Vagina (tissue), 2 donors: Measurements from ENCODE around the gene CPPED1. TPM values are rescaled to one million over a fixed set of nuclear protein-coding genes. Genes with fewer than 3 reads are reported as not detected.

Experiments used
- DNase-seq, 2 donors: peaks; one replicate each; pipeline ENCODE4 v3.0.0-alpha.2; 2017; ENCODE audit errors: extremely low spot score in 2 of 2
- H3K27ac ChIP-seq: fragments of 200-600 bp; sonication (generic); one replicate; pipeline ENCODE4 v1.5.1; 2019
- H3K27me3 ChIP-seq: fragments of 200-600 bp; sonication (generic); one replicate; pipeline ENCODE4 v1.5.1; 2019
- H3K36me3 ChIP-seq, 2 donors: fragments of 200-600 bp; sonication (generic); one replicate each; pipeline ENCODE4 v1.5.1; 2017 to 2019
- H3K4me1 ChIP-seq: fragments of 200-600 bp; sonication (generic); one replicate; pipeline ENCODE4 v1.5.1; 2019
- H3K4me3 ChIP-seq, 2 donors: fragments of 200-600 bp; sonication (generic); 1 replicate in 1 of 2; 2 replicates in 1 of 2; pipeline ENCODE4 v1.5.1; 2016 to 2019
- H3K9me3 ChIP-seq: fragments of 200-600 bp; sonication (generic); one replicate; pipeline ENCODE4 v1.5.1; 2019
- POLR2A ChIP-seq, 2 donors: fragments of 450-650 bp; IDR thresholded peaks; one replicate each; pipeline ENCODE4 v1.6.1; 2017; ENCODE audit warnings: antibody characterized with exemption in 2 of 2, mild to moderate bottlenecking in 2 of 2, moderate library complexity in 2 of 2
- POLR2AphosphoS5 ChIP-seq, 2 donors: sonication (generic); formaldehyde crosslinking; IDR thresholded peaks; one replicate each; pipeline ENCODE4 v1.9.0; 2017; ENCODE audit warnings: antibody characterized with exemption in 2 of 2, mild to moderate bottlenecking in 2 of 2, low read depth in 1 of 2; ENCODE audit not compliant: insufficient read depth in 1 of 2
- intact Hi-C: fragments of 100-400 bp; cut with DNase I; formaldehyde crosslinking; loops from one replicate; pipeline ENCODE4 v1.15.1; 2023
- total RNA-seq: library from RNA; depleted of rRNA; stranded (reverse); fragments of >200 nt; gene quantifications from one replicate; pipeline ENCODE4 v1.2.3, GENCODE V29; 2016
- TF ChIP-seq, protein P1 (sequence below), 3 experiments: fragments of 450-650 bp in 2 of 3; fragments of 200-600 bp in 1 of 3; sonication (generic) in 1 of 3; IDR thresholded peaks; one replicate each; pipeline ENCODE4 v1.5.1; 2017 to 2019; ENCODE audit warnings: antibody characterized with exemption in 3 of 3, mild to moderate bottlenecking in 2 of 3, moderate library complexity in 2 of 3

CPPED1 gene
- total RNA-seq, 1 donor from 2014 or later = 15.2 TPM

DNA sequence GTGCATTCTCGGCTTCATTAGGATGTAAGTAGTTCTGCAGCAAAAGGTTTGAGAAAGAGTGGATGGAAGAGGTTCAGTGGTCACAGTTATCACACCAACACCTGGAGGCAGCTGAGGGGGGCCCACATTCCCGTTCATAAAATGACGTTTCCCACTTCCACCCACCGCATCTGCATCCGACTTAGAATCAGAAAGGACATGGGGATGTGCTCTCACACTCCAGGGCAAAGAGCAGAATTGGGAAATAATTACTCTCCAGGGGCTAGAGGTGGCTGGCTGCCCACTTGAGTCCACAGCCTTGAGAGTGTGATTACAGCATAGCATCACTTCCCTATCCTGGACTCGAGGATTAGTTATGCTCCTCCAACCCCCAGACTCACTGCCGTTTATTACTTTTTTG lies 122.0 kb downstream of the CPPED1 start:
- H3K4me1 ChIP-seq = no peaks in the 10 kb centered on the region
- H3K27ac ChIP-seq = no peak overlapping the region
- DNase-seq = no peak
- no peaks in the 10 kb centered on the region for H3K9me3 ChIP-seq
- no peaks in the 10 kb centered on the region for H3K36me3 ChIP-seq
- H3K4me3 ChIP-seq = no peak overlapping the region
- intact Hi-C loops = no loop called here
- no peaks in the 10 kb centered on the region for H3K27me3 ChIP-seq
- TF ChIP-seq POLR2AphosphoS5 (IDR thresholded peaks at IDR 0.05; ENCODE audit: insufficient read depth in 1 of 2, low read depth in 1 of 2) (no peak), POLR2A (IDR thresholded peaks at IDR 0.05) (no peak)
- TF ChIP-seq, protein P1, sequence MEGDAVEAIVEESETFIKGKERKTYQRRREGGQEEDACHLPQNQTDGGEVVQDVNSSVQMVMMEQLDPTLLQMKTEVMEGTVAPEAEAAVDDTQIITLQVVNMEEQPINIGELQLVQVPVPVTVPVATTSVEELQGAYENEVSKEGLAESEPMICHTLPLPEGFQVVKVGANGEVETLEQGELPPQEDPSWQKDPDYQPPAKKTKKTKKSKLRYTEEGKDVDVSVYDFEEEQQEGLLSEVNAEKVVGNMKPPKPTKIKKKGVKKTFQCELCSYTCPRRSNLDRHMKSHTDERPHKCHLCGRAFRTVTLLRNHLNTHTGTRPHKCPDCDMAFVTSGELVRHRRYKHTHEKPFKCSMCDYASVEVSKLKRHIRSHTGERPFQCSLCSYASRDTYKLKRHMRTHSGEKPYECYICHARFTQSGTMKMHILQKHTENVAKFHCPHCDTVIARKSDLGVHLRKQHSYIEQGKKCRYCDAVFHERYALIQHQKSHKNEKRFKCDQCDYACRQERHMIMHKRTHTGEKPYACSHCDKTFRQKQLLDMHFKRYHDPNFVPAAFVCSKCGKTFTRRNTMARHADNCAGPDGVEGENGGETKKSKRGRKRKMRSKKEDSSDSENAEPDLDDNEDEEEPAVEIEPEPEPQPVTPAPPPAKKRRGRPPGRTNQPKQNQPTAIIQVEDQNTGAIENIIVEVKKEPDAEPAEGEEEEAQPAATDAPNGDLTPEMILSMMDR (IDR thresholded peaks at IDR 0.05) = no peak

DNA sequence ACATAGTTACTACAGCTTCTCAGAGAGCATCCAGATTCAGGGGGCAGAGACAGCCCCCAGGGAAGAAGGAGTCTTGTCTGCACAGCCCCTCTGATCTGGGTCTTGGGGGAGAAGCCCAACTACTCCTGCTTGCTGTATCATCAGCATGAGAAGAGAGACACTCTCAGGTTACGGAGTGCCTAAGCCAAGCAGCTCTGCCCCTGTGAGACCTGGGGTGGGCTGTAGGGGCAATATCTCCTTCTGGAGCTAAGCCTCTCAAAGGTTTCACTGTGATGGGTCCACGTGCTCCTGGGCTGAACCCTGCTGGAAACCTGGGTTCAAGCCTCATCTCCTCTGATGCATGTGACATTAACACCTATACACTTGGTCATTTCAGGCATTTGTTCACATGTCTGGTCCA lies 123.2 kb downstream of the CPPED1 start:
- H3K36me3 ChIP-seq = no peaks in the 10 kb centered on the region
- no peak for DNase-seq

DNA sequence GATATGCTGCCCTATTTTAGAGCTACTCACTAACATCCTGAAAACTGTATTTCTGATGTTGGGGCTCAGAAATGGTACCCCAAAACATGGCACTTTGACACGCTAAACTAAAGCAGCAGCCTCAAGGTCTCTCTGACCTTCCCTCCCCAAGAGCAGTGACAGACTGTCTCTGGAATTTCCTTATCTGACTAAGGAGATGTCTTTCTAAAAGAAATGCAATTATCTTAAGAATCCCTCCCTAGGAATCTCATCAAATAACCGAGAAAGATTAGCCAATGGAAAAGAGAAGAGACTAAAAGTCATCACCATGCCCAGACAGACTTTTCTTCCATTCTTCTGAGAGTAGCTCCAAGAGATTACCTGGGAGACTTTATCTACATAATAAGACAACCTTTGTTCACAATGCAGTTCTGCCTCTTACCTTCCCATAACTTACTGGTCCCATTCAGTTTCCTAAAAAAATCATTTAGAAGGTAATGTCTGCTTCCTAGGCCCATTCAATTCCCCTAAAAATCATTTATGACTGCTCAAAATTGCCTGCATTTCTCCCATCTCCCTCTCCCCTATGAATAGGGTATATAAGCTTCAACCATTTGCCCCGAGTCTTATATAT lies 123.9 kb downstream of the CPPED1 start:
- no peaks in the 10 kb centered on the region for H3K36me3 ChIP-seq
- DNase-seq = no peak
- TF ChIP-seq POLR2AphosphoS5 (IDR thresholded peaks at IDR 0.05; ENCODE audit: insufficient read depth in 1 of 2, low read depth in 1 of 2) = no peak
- no peaks in the 10 kb centered on the region for H3K27me3 ChIP-seq
- H3K4me1 ChIP-seq = no peaks in the 10 kb centered on the region
- H3K27ac ChIP-seq = no peak overlapping the region
- no peaks in the 10 kb centered on the region for H3K9me3 ChIP-seq
- no peak overlapping the region for H3K4me3 ChIP-seq
- intact Hi-C loops = no loop called here

More for the DNA sequence above, 123.2 kb downstream of the CPPED1 start:
- H3K27ac ChIP-seq = no peak overlapping the region
- H3K4me1 ChIP-seq = no peaks in the 10 kb centered on the region
- TF ChIP-seq POLR2AphosphoS5 (IDR thresholded peaks at IDR 0.05; ENCODE audit: insufficient read depth in 1 of 2, low read depth in 1 of 2) = no peak
- no peak for TF ChIP-seq POLR2A (IDR thresholded peaks at IDR 0.05)
- intact Hi-C loops = no loop called here
- no peaks in the 10 kb centered on the region for H3K27me3 ChIP-seq
- no peak overlapping the region for H3K4me3 ChIP-seq
- H3K9me3 ChIP-seq = no peaks in the 10 kb centered on the region

DNA sequence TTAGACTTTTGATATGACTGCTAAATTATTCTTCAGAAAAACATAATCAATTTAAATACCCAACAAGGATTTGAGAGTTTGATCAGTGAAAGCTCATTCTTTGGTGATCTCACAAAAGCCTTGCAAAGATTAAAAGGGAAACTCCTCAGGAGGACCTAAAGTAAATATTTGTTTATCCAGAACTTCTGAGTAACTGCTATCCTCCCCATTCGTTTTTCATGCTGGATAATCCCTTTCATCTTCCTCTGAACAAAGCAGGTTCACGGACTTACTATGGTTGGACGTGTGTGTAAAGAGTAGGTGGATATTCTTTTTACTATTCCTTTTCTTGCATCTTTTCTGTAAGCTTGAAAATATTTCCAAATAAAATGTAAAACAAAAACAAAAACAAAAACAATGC lies 124.7 kb downstream of the CPPED1 start:
- intact Hi-C loops = no loop called here
- Histone ChIP-seq H3K27me3 (no peaks in the 10 kb centered on the region), H3K4me1 (no peaks in the 10 kb centered on the region), H3K9me3 (no peaks in the 10 kb centered on the region), H3K27ac (no peak overlapping the region), H3K36me3 (no peaks in the 10 kb centered on the region), H3K4me3 (no peak overlapping the region)
- DNase-seq = no peak
- no peak for TF ChIP-seq POLR2AphosphoS5 (IDR thresholded peaks at IDR 0.05; ENCODE audit: insufficient read depth in 1 of 2, low read depth in 1 of 2)
- TF ChIP-seq, protein P1 (IDR thresholded peaks at IDR 0.05) = no peak
- no peak for TF ChIP-seq POLR2A (IDR thresholded peaks at IDR 0.05)

DNA sequence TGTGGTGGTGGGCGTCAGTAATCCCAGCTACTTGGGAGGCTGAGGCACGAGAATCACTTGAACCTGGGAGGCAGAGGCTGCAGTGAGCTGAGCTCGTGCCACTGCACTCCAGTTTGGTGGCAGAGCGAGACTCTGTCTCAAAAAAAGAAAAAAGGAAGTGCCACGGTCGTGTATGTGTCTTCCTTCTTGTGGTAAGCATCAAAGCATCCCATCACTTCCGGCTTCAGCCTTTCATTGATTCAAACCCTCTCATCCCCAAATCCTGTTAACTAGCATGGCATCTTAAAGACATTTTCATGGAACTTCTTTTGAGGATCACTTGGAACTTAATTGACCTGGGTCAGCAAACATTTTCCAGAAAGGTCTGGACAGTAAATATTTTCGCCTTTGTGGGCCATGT lies 126.2 kb downstream of the CPPED1 start:
- TF ChIP-seq POLR2A (IDR thresholded peaks at IDR 0.05) (no peak), POLR2AphosphoS5 (IDR thresholded peaks at IDR 0.05; ENCODE audit: insufficient read depth in 1 of 2, low read depth in 1 of 2) (no peak)
- TF ChIP-seq, protein P1 (IDR thresholded peaks at IDR 0.05) = no peak
- no peaks in the 10 kb centered on the region for H3K27me3 ChIP-seq
- intact Hi-C loops = no loop called here
- no peak overlapping the region for H3K27ac ChIP-seq
- no peaks in the 10 kb centered on the region for H3K36me3 ChIP-seq
- H3K4me3 ChIP-seq = no peak overlapping the region
- H3K9me3 ChIP-seq = no peaks in the 10 kb centered on the region
- DNase-seq = no peak
- H3K4me1 ChIP-seq = no peaks in the 10 kb centered on the region

DNA sequence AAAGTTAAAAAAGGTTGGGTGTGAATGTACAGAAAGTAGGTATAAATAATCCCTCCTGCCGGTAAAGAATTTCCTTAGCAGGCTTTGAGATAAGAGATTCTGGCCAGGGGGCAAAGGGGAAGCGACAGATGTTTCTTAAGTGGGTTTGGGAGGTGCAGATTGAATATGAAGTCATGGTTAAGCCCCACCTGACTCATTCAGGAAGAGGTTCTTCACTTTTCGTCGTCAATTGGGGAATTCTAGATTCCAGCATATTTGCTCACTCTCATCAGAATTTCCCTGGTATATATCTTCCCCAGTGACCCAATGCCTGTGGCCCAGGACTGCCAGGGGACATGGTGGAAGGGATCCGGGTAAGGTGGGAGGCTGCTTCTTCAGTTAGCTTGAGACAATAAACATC lies 127.8 kb downstream of the CPPED1 start:
- DNase-seq = no peak
- H3K27me3 ChIP-seq = no peaks in the 10 kb centered on the region
- H3K9me3 ChIP-seq = no peaks in the 10 kb centered on the region
- intact Hi-C loops = no loop called here
- no peaks in the 10 kb centered on the region for H3K36me3 ChIP-seq
- H3K4me1 ChIP-seq = no peaks in the 10 kb centered on the region
- TF ChIP-seq, protein P1 (IDR thresholded peaks at IDR 0.05) = no peak
- TF ChIP-seq POLR2AphosphoS5 (IDR thresholded peaks at IDR 0.05; ENCODE audit: insufficient read depth in 1 of 2, low read depth in 1 of 2) (no peak), POLR2A (IDR thresholded peaks at IDR 0.05) (no peak)
- H3K27ac ChIP-seq = no peak overlapping the region
- no peak overlapping the region for H3K4me3 ChIP-seq
